GM10266 (cell line): ENCODE data around the gene TP63.

ENCODE experiments used
- DNase-seq: peaks from one replicate; pipeline ENCODE4 v3.0.0; 2012; ENCODE audit errors: extremely low spot score
- TF ChIP-seq, protein P1 (sequence below): IDR thresholded peaks from 2 replicates; pipeline ENCODE4 v1.5.1; 2012; ENCODE audit warnings: mild to moderate bottlenecking, low read depth; ENCODE audit not compliant: control insufficient read depth, insufficient read depth; ENCODE audit errors: missing control alignments

Gene TP63

DNA sequence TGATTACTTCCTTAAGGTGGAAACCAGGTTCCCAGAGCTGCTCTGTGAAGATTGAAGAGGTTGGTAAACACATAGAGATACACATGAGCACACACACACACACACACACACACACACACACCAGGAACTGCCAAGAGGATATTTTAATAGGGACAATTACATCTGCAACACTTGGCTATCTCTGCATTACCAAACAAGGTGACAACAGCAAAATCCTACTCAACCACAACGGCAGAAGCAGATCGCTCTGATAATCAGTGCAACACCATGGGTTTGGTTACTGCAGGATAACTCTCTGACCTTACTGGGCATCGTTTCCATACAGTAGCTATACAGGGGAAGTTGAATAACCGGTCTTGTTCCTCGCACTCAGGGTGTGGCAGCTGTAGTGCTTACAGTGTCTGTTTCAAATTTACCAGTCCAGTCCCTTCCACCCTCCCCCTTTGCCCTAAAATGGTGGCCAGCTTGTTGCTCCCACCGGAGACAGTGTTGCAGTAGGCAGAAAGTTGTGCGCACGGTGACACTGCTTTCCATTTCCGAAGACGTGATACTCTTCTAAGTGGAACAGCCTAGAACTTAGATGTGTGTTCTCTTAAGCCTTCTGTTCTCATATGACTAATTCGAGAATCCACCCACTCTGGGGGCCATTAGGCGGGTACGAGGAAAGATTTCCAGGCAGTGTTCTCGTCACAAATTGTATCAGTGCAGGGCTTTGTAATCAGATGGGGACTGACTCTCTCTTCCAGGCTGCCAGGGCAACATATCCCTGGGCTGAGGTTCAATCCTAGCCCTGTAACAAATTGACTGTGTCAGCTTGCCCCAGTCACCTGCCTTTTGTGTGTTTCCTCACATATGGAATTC, 313.3 kb downstream of the TP63 start:
- TF ChIP-seq, protein P1, sequence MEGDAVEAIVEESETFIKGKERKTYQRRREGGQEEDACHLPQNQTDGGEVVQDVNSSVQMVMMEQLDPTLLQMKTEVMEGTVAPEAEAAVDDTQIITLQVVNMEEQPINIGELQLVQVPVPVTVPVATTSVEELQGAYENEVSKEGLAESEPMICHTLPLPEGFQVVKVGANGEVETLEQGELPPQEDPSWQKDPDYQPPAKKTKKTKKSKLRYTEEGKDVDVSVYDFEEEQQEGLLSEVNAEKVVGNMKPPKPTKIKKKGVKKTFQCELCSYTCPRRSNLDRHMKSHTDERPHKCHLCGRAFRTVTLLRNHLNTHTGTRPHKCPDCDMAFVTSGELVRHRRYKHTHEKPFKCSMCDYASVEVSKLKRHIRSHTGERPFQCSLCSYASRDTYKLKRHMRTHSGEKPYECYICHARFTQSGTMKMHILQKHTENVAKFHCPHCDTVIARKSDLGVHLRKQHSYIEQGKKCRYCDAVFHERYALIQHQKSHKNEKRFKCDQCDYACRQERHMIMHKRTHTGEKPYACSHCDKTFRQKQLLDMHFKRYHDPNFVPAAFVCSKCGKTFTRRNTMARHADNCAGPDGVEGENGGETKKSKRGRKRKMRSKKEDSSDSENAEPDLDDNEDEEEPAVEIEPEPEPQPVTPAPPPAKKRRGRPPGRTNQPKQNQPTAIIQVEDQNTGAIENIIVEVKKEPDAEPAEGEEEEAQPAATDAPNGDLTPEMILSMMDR = no peak

DNA sequence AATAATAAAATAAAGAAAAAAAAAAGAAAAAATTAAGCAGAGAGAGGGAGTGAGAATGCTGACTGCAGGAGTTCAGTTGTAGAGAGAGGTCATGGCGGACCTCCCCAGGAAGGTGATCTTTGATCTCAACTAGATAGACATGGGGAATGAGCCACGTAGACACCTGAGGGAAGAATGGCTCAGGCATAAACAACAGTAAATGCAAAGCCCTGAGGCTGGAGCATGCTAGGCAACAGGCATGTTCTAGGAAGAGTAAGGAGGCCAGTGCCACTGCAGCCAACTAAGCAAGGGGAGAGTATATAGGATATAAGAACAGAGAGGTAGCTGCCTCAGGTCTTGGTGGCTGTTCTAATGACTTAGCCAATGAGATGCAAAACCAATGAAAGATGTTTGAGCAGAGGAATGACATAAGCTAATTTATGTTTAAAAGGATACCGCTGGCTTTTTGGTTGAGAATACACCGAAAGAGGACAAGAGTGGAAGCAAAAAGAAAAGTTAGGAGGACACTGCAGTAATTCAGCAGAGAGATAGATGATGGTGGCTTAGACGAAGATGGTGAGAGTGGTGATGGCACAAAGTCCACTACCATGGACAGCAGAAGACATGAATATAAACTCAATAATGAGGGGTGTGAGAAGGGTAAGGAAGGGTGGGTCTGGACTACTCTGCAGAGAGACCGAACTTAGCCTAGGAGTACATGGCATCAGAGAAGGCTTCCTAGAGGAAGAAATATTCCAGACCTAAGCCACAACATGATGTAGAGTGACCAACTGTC, 314.9 kb downstream of the TP63 start:
- TF ChIP-seq, protein P1 = no peak
- DNase-seq = no peak

More for the DNA sequence above, 313.3 kb downstream of the TP63 start:
- DNase-seq = no peak
